Spleen (tissue), 11 donors: ENCODE results near the gene ARVCF. TPM values are rescaled to one million over a fixed set of nuclear protein-coding genes. Genes with fewer than 3 reads are reported as not detected.
A peak's percentile ranks its signal among the peaks of the same experiment; 100 is the strongest.

Source experiments
- DNase-seq: peaks from one replicate; pipeline ENCODE4 v3.0.0-alpha.2; 2020
- H3K27ac ChIP-seq, 8 donors: fragments of 200-600 bp; sonication (generic) in 7 of 8; 1 replicate in 4 of 8; 2 replicates in 4 of 8; pipeline versions ENCODE4 v1.5.0 to v1.8.0; 2016 to 2021; ENCODE audit warnings: inconsistent platforms in 4 of 8, mild to moderate bottlenecking in 4 of 8, moderate library complexity in 1 of 8
- H3K27me3 ChIP-seq, 7 donors: fragments of 200-600 bp; sonication (generic) in 6 of 7; replicated peaks in 1 of 7; 1 replicate in 4 of 7; 2 replicates in 3 of 7; pipeline versions ENCODE4 v1.5.0 to v1.8.0; 2016 to 2021; ENCODE audit warnings: inconsistent platforms in 3 of 7, mild to moderate bottlenecking in 1 of 7
- H3K36me3 ChIP-seq, 6 donors: fragments of 200-600 bp; sonication (generic) in 5 of 6; 1 replicate in 4 of 6; 2 replicates in 2 of 6; pipeline versions ENCODE4 v1.5.0 to v1.8.0; 2016 to 2021; ENCODE audit warnings: inconsistent platforms in 2 of 6
- H3K4me1 ChIP-seq, 6 donors: fragments of 200-600 bp; sonication (generic) in 5 of 6; 1 replicate in 3 of 6; 2 replicates in 3 of 6; pipeline versions ENCODE4 v1.5.0 to v1.8.0; 2016 to 2021; ENCODE audit warnings: inconsistent platforms in 3 of 6
- H3K4me3 ChIP-seq, 8 donors: fragments of 200-600 bp; sonication (generic) in 7 of 8; 1 replicate in 4 of 8; 2 replicates in 4 of 8; pipeline versions ENCODE4 v1.5.0 to v1.8.0; 2016 to 2021; ENCODE audit warnings: inconsistent platforms in 4 of 8, mild to moderate bottlenecking in 4 of 8, moderate library complexity in 2 of 8
- H3K9me3 ChIP-seq, 8 donors: fragments of 200-600 bp; sonication (generic) in 7 of 8; 1 replicate in 4 of 8; 2 replicates in 4 of 8; pipeline versions ENCODE4 v1.5.0 to v1.8.0; 2016 to 2021; ENCODE audit warnings: inconsistent platforms in 4 of 8
- CTCF ChIP-seq, 11 experiments: fragments of 200-600 bp in 7 of 11; fragments of 450-650 bp in 4 of 11; sonication (generic) in 4 of 11; IDR thresholded peaks in 8 of 11; conservative IDR thresholded peaks in 3 of 11; 1 replicate in 7 of 11; 2 replicates in 4 of 11; pipeline versions ENCODE4 v1.4.0 to v1.8.0; 2016 to 2021; ENCODE audit warnings: antibody characterized with exemption in 11 of 11, inconsistent platforms in 4 of 11, mild to moderate bottlenecking in 1 of 11
- POLR2A ChIP-seq, 3 donors: fragments of 450-650 bp; IDR thresholded peaks; one replicate each; pipeline ENCODE4 v1.5.1; 2017; ENCODE audit warnings: antibody characterized with exemption in 3 of 3, mild to moderate bottlenecking in 1 of 3
- POLR2AphosphoS5 ChIP-seq, 3 donors: sonication (generic); formaldehyde crosslinking; IDR thresholded peaks; one replicate each; pipeline ENCODE4 v1.5.1; 2017; ENCODE audit warnings: antibody characterized with exemption in 3 of 3
- WGBS, 5 donors: extraction: QIAGEN DNeasy Blood & Tissue Kit in 3 of 5; methylation state at CpG; one replicate each; pipeline versions ENCODE4 v1.1.5 to v1.1.7; 2013 to 2018; 5-methylcytosine and 5-hydroxymethylcytosine counted together
- intact Hi-C: fragments of 100-400 bp; cut with DNase I; formaldehyde crosslinking; loops from one replicate; pipeline ENCODE4 v1.15.0; 2023; ENCODE audit warnings: low total_unique reads
- polyA plus RNA-seq, 3 donors: library from polyadenylated mRNA; stranded (reverse); fragments of 200-250 nt; gene quantifications; one replicate each; pipeline ENCODE4 v1.2.1, GENCODE V29; 2013
- total RNA-seq, 7 donors: library from RNA; depleted of rRNA in 3 of 7; stranded (reverse); fragments of >200 nt in 3 of 7; fragmentation: NEBNext Ultra II Directional in 4 of 7; extraction: Animal tissue kit (Norgen Biotek cat#: 25700) in 4 of 7; gene quantifications; one replicate each; pipeline versions ENCODE4 v1.1.0 to v1.2.1, GENCODE V29; 2016 to 2021
- donor health status: healthy with polysubstance abuse.
- donor health status: DM: no; HTN: no; CAD: no; lungs with moderate emphysema.
- donor health status: DM: no; HTN: no; CAD: no.
- donor health status: Bipolar disorder and iron deficiency.
- donor health status: healthy.
- donor health status: DM: no; HTN: no; CAD: no.
- donor health status: DM: yes; HTN: yes; CAD: no.

ARVCF gene
- total and polyA plus RNA-seq, 10 donors: 9.4 to 96.7 (median 27.6) TPM

- H3K27ac ChIP-seq: no peak overlapping the region
- H3K4me1 ChIP-seq: peaks cover 0 to 8% (median 0%) of the 10 kb centered on the region in 6 donors
- H3K27me3 ChIP-seq: no peaks in the 10 kb centered on the region
- no peak for DNase-seq
- WGBS, 5 donors: 95 to 100% (median 96%) methylated on average over 2 of the region's 2 CpGs
- intact Hi-C loops: no loop called here
- H3K9me3 ChIP-seq: no peaks in the 10 kb centered on the region
- peaks cover 0 to 97% (median 62%) of the 10 kb centered on the region in 6 donors for H3K36me3 ChIP-seq
- TF ChIP-seq POLR2AphosphoS5 (IDR thresholded peaks at IDR 0.05) (no peak), POLR2A (IDR thresholded peaks at IDR 0.05) (no peak), CTCF (IDR thresholded peaks at IDR 0.05 in 8 of 11, conservative IDR thresholded peaks at IDR 0.05 in 3 of 11) (no peak)
- no peak overlapping the region for H3K4me3 ChIP-seq
Observed at GRCh38 chr22:20055144-20055543, 38.5 kb upstream of the ARVCF start.

- intact Hi-C loops: no loop called here
- TF ChIP-seq POLR2AphosphoS5 (IDR thresholded peaks at IDR 0.05) (no peak), POLR2A (IDR thresholded peaks at IDR 0.05) (no peak), CTCF (IDR thresholded peaks at IDR 0.05 in 8 of 11, conservative IDR thresholded peaks at IDR 0.05 in 3 of 11) (no peak)
- no peak overlapping the region for H3K4me3 ChIP-seq
- no peaks in the 10 kb centered on the region for H3K27me3 ChIP-seq
- no peaks in the 10 kb centered on the region for H3K9me3 ChIP-seq
- DNase-seq: no peak
- WGBS, 5 donors: 87 to 100% (median 94%) methylated on average over 1 to 6 of the region's 6 CpGs
- H3K4me1 ChIP-seq: peaks cover 0 to 4% (median 0%) of the 10 kb centered on the region in 6 donors
- peaks cover 0 to 97% (median 62%) of the 10 kb centered on the region in 6 donors for H3K36me3 ChIP-seq
- no peak overlapping the region for H3K27ac ChIP-seq
Observed at GRCh38 chr22:20054485-20054884, 37.9 kb upstream of the ARVCF start.

- DNase-seq: no peak
- no peaks in the 10 kb centered on the region for H3K9me3 ChIP-seq
Observed at GRCh38 chr22:20054034-20054427, 37.4 kb upstream of the ARVCF start.

GRCh38 chr22:20053407-20054033 is 36.9 kb upstream of the ARVCF start:
- 77 to 87% (median 81%) methylated on average over 9 to 14 of the region's 14 CpGs for WGBS, 5 donors

More at GRCh38 chr22:20054034-20054427, 37.4 kb upstream of the ARVCF start:
- no peaks in the 10 kb centered on the region for H3K27me3 ChIP-seq
- peaks cover 0 to 100% (median 63%) of the 10 kb centered on the region in 6 donors for H3K36me3 ChIP-seq
- no peaks in the 10 kb centered on the region for H3K4me1 ChIP-seq
- no peak overlapping the region for H3K4me3 ChIP-seq
- TF ChIP-seq POLR2AphosphoS5 (IDR thresholded peaks at IDR 0.05) (peak in 1 of 3 donors; percentile 28), POLR2A (IDR thresholded peaks at IDR 0.05) (no peak)
- H3K27ac ChIP-seq: no peak overlapping the region
- intact Hi-C loops: no loop called here
- WGBS, 5 donors: 79 to 96% (median 93%) methylated on average over 10 to 12 of the region's 12 CpGs

More at GRCh38 chr22:20053407-20054033, 36.9 kb upstream of the ARVCF start:
- peaks cover 0 to 2% (median 1%) of the 10 kb centered on the region in 8 donors for H3K9me3 ChIP-seq
- H3K36me3 ChIP-seq: peaks cover 0 to 100% (median 64%) of the 10 kb centered on the region in 6 donors
- no peak overlapping the region for H3K27ac ChIP-seq
- DNase-seq: no peak
- H3K27me3 ChIP-seq: no peaks in the 10 kb centered on the region
- intact Hi-C loops: no loop called here
- H3K4me1 ChIP-seq: no peaks in the 10 kb centered on the region
- no peak overlapping the region for H3K4me3 ChIP-seq
- no peak for TF ChIP-seq POLR2A (IDR thresholded peaks at IDR 0.05)
- TF ChIP-seq POLR2AphosphoS5 (IDR thresholded peaks at IDR 0.05): no peak
